Caki2 (cell line): ENCODE measurements around the gene NANOG. TPM values are rescaled to one million over a fixed set of nuclear protein-coding genes. Genes with fewer than 3 reads are reported as not detected.
"Not testable (repeated sequence)": the region's sequence is repeated elsewhere in the genome, so short reads cannot be mapped to it uniquely, and the experiment has no call there.

Source experiments
- DNase-seq: peaks from one replicate; pipeline ENCODE4 v3.0.0-alpha.2; 2015; ENCODE audit warnings: low read depth
- in situ Hi-C: cut with HindIII; loops from 2 replicates; pipeline ENCODE4 v1.10.0; 2016; ENCODE audit warnings: low sequenced_read_pairs, low pct_unique_long_range_greater_than_20kb, mixed read lengths
- total RNA-seq: library from RNA; depleted of rRNA; stranded (reverse); fragments of >200 nt; shearing (Covaris generic); gene quantifications from 2 replicates; pipeline ENCODE4 v1.2.3, GENCODE V29; 2014; ENCODE audit warnings: low replicate concordance; rRNA removed

Gene NANOG
- total RNA-seq, 1 experiment from 2014 or later = not detected

DNA sequence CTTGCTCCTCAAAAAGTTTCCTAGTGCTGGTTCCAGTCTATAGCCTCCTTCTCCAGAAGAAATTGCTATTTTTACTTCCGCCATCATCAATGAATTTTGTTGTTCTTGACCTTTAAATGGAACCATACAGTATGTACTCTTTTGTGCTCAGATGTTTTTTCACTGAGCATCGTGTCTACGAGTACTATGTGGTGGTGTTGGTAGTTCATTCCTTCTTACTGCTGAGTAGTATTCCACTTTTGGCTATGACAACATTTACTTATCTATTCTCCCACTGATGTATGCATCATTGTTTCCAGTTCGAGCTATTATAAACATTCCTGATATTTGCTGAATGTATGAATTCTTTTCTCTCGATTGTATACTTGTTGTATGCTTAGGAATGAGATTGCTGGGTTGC, 54.9 kb downstream of the NANOG start:
- in situ Hi-C loops = no loop called here
- no peak for DNase-seq

DNA sequence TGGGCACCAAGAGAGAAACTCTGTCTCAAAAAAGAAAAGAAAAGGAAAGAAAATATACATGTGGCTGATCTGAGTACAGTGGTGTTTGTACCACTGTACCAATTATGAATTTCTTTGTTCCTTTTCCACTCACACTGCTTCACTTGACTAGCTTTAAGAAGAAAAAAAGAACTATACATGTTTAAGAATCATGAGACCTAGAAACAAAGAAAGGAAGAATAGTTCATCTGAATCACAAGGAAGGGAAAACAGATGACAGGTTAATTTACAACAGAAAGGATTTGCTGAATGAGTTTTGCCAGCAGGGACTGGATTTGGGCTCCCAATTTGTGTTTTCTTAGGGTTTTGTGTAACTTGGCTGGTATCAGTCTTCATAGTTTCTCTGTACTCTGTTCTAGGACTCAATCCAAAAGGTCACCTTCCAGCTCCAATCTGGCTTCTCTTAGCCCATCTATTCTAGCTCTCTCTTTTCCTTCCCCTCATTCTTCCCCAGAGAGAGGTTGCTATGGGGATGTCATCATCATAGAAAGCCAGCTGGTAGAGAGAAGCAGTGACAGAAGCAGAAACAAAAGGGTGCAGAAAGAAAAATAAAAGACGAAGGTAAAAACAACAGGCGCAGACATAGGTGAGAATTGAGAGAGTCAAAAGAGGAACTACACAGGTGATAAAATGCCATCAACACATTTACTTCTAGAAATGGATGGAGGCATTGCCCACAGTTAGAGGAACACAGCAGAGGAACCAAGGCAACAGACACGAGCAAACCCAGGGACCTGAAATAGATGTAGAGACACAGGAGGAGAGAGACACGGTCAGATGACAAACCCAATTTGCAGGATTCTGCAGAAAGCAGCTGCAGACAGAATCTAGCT, 58.3 kb downstream of the NANOG start:
- in situ Hi-C loops, DNase-seq: not testable (repeated sequence)

DNA sequence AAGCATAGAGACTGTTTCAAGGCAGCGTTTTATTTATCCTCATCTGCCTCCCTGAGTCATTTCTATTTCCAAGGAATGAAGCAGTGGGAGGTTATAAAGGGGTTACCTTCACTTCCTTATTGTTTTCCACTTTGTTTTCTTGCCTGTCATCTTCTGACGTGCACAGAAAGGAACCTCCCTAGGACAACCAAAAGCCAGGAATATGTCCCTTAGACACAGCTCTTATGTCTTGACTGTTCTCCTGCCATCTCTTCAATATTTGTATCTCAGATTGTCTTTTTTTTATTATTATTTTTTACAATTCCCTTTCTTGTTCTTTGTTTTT, 58.9 kb downstream of the NANOG start:
- in situ Hi-C loops, DNase-seq: not testable (repeated sequence)

Other genes starting within 250 kb of the NANOG start
- gene APOBEC1, start 123.5 kb upstream of the NANOG start, total RNA-seq = not detected in 2 replicates
- not detected in 2 replicates for gene GDF3, start 93.6 kb upstream of the NANOG start, total RNA-seq
- not detected in 2 replicates for gene DPPA3, start 78.0 kb upstream of the NANOG start, total RNA-seq
- gene CLEC4C, start 42.0 kb upstream of the NANOG start, total RNA-seq = not detected in 2 replicates
- gene NANOGNB, start 24.2 kb upstream of the NANOG start, total RNA-seq = not detected in 2 replicates
- 0.14 TPM in 1 of 2 replicates, not detected in the other for gene SLC2A14, start 83.5 kb downstream of the NANOG start, total RNA-seq
- gene SLC2A3, start 146.8 kb downstream of the NANOG start, total RNA-seq = 3.7 and 7.9 TPM in 2 replicates
- gene FOXJ2, start 243.3 kb downstream of the NANOG start, total RNA-seq = 2.6 and 5.8 TPM in 2 replicates